ENCODE measurements around the gene CLPTM1. TPM values are rescaled to one million over a fixed set of nuclear protein-coding genes. Genes with fewer than 3 reads are reported as not detected.

The CLPTM1 gene
- total and polyA plus RNA-seq, 2 donors from 2014 or later, result 107 to 142 TPM

- FAIRE-seq, result no peak
These were observed 85.9 kb downstream of the CLPTM1 start for GRCh38 chr19:45041125-45041524.

More at GRCh38 chr19:45041125-45041524, 85.9 kb downstream of the CLPTM1 start:
- Histone ChIP-seq H3K4me3 (ENCODE audit: low read length in 3 of 3) (no peak overlapping the region), H3K4me1 (ENCODE audit: control insufficient read depth in 2 of 3, insufficient read depth in 2 of 3, low read depth in 1 of 3, low read length in 3 of 3) (peaks cover 7 to 17% (median 8%) of the 10 kb centered on the region in 3 donors), H3K9me3 (ENCODE audit: control insufficient read depth in 2 of 3, insufficient read depth in 1 of 3, low read length in 3 of 3) (no peaks in the 10 kb centered on the region), H3K27ac (ENCODE audit: low read depth in 2 of 2, low read length in 2 of 2) (no peak overlapping the region), H3K27me3 (ENCODE audit: control insufficient read depth, insufficient read depth, low read length) (no peaks in the 10 kb centered on the region), H3K36me3 (ENCODE audit: control insufficient read depth in 2 of 3, insufficient read depth in 3 of 3, low read length in 3 of 3) (peaks cover 9 to 37% (median 25%) of the 10 kb centered on the region in 3 donors), H3K9ac (ENCODE audit: low read length in 3 of 3) (no peak overlapping the region)
- TF ChIP-seq, protein P1, sequence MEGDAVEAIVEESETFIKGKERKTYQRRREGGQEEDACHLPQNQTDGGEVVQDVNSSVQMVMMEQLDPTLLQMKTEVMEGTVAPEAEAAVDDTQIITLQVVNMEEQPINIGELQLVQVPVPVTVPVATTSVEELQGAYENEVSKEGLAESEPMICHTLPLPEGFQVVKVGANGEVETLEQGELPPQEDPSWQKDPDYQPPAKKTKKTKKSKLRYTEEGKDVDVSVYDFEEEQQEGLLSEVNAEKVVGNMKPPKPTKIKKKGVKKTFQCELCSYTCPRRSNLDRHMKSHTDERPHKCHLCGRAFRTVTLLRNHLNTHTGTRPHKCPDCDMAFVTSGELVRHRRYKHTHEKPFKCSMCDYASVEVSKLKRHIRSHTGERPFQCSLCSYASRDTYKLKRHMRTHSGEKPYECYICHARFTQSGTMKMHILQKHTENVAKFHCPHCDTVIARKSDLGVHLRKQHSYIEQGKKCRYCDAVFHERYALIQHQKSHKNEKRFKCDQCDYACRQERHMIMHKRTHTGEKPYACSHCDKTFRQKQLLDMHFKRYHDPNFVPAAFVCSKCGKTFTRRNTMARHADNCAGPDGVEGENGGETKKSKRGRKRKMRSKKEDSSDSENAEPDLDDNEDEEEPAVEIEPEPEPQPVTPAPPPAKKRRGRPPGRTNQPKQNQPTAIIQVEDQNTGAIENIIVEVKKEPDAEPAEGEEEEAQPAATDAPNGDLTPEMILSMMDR (IDR thresholded peaks at IDR 0.05; ENCODE audit: borderline replicate concordance, extremely low read depth, insufficient read depth), result no peak
- DNase-seq, result no peak
- intact Hi-C loops (cut with DNase I), result no loop called here

Other genes starting within 250 kb of the CLPTM1 start
- gene BCL3, start 206.7 kb upstream of the CLPTM1 start, total RNA-seq, result 86.8 TPM
- gene BCL3, start 206.7 kb upstream of the CLPTM1 start, polyA plus RNA-seq (ENCODE audit: insufficient read depth, low read depth, low replicate concordance), result 23.2 TPM
- gene CBLC, start 177.5 kb upstream of the CLPTM1 start, total RNA-seq, result 11.5 TPM
- 8.2 TPM for gene CBLC, start 177.5 kb upstream of the CLPTM1 start, polyA plus RNA-seq (ENCODE audit: insufficient read depth, low read depth, low replicate concordance)
- 748 TPM for gene BCAM, start 146.3 kb upstream of the CLPTM1 start, total RNA-seq
- gene BCAM, start 146.3 kb upstream of the CLPTM1 start, polyA plus RNA-seq (ENCODE audit: insufficient read depth, low read depth, low replicate concordance), result 671 TPM
- 110 TPM for gene NECTIN2, start 109.1 kb upstream of the CLPTM1 start, total RNA-seq
- gene NECTIN2, start 109.1 kb upstream of the CLPTM1 start, polyA plus RNA-seq (ENCODE audit: insufficient read depth, low read depth, low replicate concordance), result 111 TPM
- gene TOMM40, start 64.1 kb upstream of the CLPTM1 start, total RNA-seq, result 45.4 TPM
- gene TOMM40, start 64.1 kb upstream of the CLPTM1 start, polyA plus RNA-seq (ENCODE audit: insufficient read depth, low read depth, low replicate concordance), result 51.5 TPM
- gene APOE, start 49.6 kb upstream of the CLPTM1 start, total RNA-seq, result 122 TPM
- gene APOE, start 49.6 kb upstream of the CLPTM1 start, polyA plus RNA-seq (ENCODE audit: insufficient read depth, low read depth, low replicate concordance), result 2,837 TPM
- gene APOC1, start 40.8 kb upstream of the CLPTM1 start, total RNA-seq, result 11.8 TPM
- 16.7 TPM for gene APOC1, start 40.8 kb upstream of the CLPTM1 start, polyA plus RNA-seq (ENCODE audit: insufficient read depth, low read depth, low replicate concordance)
- gene APOC4, start 13.1 kb upstream of the CLPTM1 start, total RNA-seq, result not detected
- gene APOC4, start 13.1 kb upstream of the CLPTM1 start, polyA plus RNA-seq (ENCODE audit: insufficient read depth, low read depth, low replicate concordance), result not detected
- gene APOC2, start 9.3 kb upstream of the CLPTM1 start, total RNA-seq, result 1.6 TPM
- gene APOC2, start 9.3 kb upstream of the CLPTM1 start, polyA plus RNA-seq (ENCODE audit: insufficient read depth, low read depth, low replicate concordance), result 25.0 TPM
- gene RELB, start 46.1 kb downstream of the CLPTM1 start, total RNA-seq, result 30.6 TPM
- gene RELB, start 46.1 kb downstream of the CLPTM1 start, polyA plus RNA-seq (ENCODE audit: insufficient read depth, low read depth, low replicate concordance), result 10.3 TPM
- 83.6 TPM for gene CLASRP, start 83.7 kb downstream of the CLPTM1 start, total RNA-seq
- 38.0 TPM for gene CLASRP, start 83.7 kb downstream of the CLPTM1 start, polyA plus RNA-seq (ENCODE audit: insufficient read depth, low read depth, low replicate concordance)
- 2.1 TPM for gene ZNF296, start 121.1 kb downstream of the CLPTM1 start, total RNA-seq
- gene ZNF296, start 121.1 kb downstream of the CLPTM1 start, polyA plus RNA-seq (ENCODE audit: insufficient read depth, low read depth, low replicate concordance), result 1.2 TPM
- 17.2 TPM for gene GEMIN7, start 123.9 kb downstream of the CLPTM1 start, total RNA-seq
- 32.2 TPM for gene GEMIN7, start 123.9 kb downstream of the CLPTM1 start, polyA plus RNA-seq (ENCODE audit: insufficient read depth, low read depth, low replicate concordance)
- 33.0 TPM for gene PPP1R37, start 137.8 kb downstream of the CLPTM1 start, total RNA-seq
- 21.6 TPM for gene PPP1R37, start 137.8 kb downstream of the CLPTM1 start, polyA plus RNA-seq (ENCODE audit: insufficient read depth, low read depth, low replicate concordance)
- gene NKPD1, start 205.6 kb downstream of the CLPTM1 start, total RNA-seq, result 0.09 TPM
- not detected for gene NKPD1, start 205.6 kb downstream of the CLPTM1 start, polyA plus RNA-seq (ENCODE audit: insufficient read depth, low read depth, low replicate concordance)
- 37.2 TPM for gene TRAPPC6A, start 222.9 kb downstream of the CLPTM1 start, total RNA-seq
- 123 TPM for gene TRAPPC6A, start 222.9 kb downstream of the CLPTM1 start, polyA plus RNA-seq (ENCODE audit: insufficient read depth, low read depth, low replicate concordance)
- 13.2 TPM for gene BLOC1S3, start 223.4 kb downstream of the CLPTM1 start, total RNA-seq
- 5.2 TPM for gene BLOC1S3, start 223.4 kb downstream of the CLPTM1 start, polyA plus RNA-seq (ENCODE audit: insufficient read depth, low read depth, low replicate concordance)

All from kidney (tissue), 14 donors.